ENCODE data around the gene MEIS1. TPM values are rescaled to one million over a fixed set of nuclear protein-coding genes. Genes with fewer than 3 reads are reported as not detected.

Gene MEIS1
- total and polyA plus RNA-seq, 2 donors (not counting 3 experiments of a cell fraction or from before 2014, with no cell fraction given) = 10.0 to 26.5 TPM

DNA sequence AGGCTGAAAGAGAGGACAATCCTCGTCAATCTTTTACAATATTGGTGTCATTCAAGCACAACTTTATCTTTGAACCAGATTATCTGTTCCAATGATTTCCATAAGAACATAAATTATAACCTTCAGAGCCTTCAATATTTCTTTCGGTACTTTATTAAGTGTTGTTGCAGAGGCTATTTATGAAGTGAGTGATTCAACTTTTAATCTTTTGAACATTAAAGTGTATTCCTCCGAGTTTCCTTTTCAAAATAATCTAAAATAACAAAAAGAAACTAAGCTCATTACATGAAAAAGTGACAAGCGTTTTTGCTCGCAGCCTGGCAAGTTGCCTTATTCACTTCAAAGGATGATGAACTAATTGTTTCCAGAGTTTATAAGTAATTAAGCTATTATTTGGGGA, 149.0 kb downstream of the MEIS1 start:
- ChIA-PET POLR2A (interaction anchor here (0.7 kb wide), 1 partner anchor 155 kb away, joined by 3 read pairs; no protein-coding TSS in a partner anchor), CTCF (interaction anchor here (1.4 to 2.0 kb wide), 3 partner anchors 155 to 1447 kb away, joined by 5 to 10 read pairs (median 5); no protein-coding TSS in a partner anchor)
- Histone ChIP-seq H3K27me3 (ENCODE audit: control insufficient read depth in 2 of 2, insufficient read depth in 2 of 2, low read length in 2 of 2) (peaks cover 45 to 84% of the 10 kb centered on the region in 2 experiments), H3K4me1 (ENCODE audit: control insufficient read depth, extremely low read depth, insufficient read depth, low read length) (no peaks in the 10 kb centered on the region), H3K4me3 (replicated peaks in 1 of 3; ENCODE audit: insufficient read depth in 1 of 3, low read depth in 1 of 3, low read length in 3 of 3) (no peak overlapping the region), H2AFZ (ENCODE audit: low read depth, low read length) (no peak overlapping the region), H3K27ac (ENCODE audit: insufficient read depth, low read depth, low read length) (no peak overlapping the region), H3K9me3 (replicated peaks; ENCODE audit: control insufficient read depth, insufficient read depth, low read length) (no peaks in the 10 kb centered on the region), H3K79me2 (ENCODE audit: control insufficient read depth, insufficient read depth, low read length) (no peaks in the 10 kb centered on the region), H3K4me2 (ENCODE audit: insufficient read depth, low read length) (no peak overlapping the region), H3K9ac (replicated peaks; ENCODE audit: extremely low read depth, insufficient read depth, low read length) (no peak overlapping the region), H4K20me1 (replicated peaks; ENCODE audit: control insufficient read depth, extremely low read depth, insufficient read depth, low read length) (peaks cover 4% of the 10 kb centered on the region), H3K9me1 (replicated peaks; ENCODE audit: control insufficient read depth, extremely low read depth, insufficient read depth, low read length) (no peaks in the 10 kb centered on the region), H3K36me3 (ENCODE audit: control insufficient read depth in 2 of 2, extremely low read depth in 1 of 2, insufficient read depth in 2 of 2, low read length in 2 of 2) (no peaks in the 10 kb centered on the region)
- intact Hi-C loops (cut with micrococcal nuclease) (loop anchor here (10.0 kb wide), 1 partner anchor 981 kb away; no protein-coding TSS in a partner anchor), dilution Hi-C loops (cut with MboI; ENCODE audit: extremely low pct_ligation_motif_present, low sequenced_read_pairs) (no loop called here)
- no peak for DNase-seq (ENCODE audit: low read depth, low spot score)
- no peak for FAIRE-seq
- no peak for TF ChIP-seq JUN (IDR thresholded peaks at IDR 0.05; ENCODE audit: borderline replicate concordance, insufficient read depth, insufficient read length, low read depth)
- TF ChIP-seq, protein P1, sequence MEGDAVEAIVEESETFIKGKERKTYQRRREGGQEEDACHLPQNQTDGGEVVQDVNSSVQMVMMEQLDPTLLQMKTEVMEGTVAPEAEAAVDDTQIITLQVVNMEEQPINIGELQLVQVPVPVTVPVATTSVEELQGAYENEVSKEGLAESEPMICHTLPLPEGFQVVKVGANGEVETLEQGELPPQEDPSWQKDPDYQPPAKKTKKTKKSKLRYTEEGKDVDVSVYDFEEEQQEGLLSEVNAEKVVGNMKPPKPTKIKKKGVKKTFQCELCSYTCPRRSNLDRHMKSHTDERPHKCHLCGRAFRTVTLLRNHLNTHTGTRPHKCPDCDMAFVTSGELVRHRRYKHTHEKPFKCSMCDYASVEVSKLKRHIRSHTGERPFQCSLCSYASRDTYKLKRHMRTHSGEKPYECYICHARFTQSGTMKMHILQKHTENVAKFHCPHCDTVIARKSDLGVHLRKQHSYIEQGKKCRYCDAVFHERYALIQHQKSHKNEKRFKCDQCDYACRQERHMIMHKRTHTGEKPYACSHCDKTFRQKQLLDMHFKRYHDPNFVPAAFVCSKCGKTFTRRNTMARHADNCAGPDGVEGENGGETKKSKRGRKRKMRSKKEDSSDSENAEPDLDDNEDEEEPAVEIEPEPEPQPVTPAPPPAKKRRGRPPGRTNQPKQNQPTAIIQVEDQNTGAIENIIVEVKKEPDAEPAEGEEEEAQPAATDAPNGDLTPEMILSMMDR (IDR thresholded peaks at IDR 0.05; ENCODE audit: extremely low read depth in 1 of 2, insufficient read depth in 1 of 2, low read depth in 1 of 2, low read length in 2 of 2) = no peak
- no TSS peak for BruUV-seq (replicated peaks)

DNA sequence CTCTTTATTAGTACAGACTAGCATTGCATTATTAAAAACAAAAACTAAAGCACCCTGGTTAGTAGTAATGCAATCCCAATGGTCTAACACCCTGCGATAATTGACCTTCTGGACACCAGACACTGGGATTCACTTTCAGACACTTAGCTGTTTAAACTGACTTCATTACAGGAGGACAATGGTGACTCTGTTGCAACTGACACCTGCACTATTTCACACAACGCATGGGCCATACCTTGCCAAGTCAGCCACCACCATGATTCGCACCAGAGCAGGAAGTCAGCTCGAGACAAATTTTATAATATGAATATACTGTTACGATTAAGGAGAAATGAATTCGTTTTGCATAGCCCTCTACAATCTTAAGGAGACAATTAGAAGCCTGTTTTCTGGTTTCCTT, 150.7 kb downstream of the MEIS1 start:
- Histone ChIP-seq H3K79me2 (ENCODE audit: control insufficient read depth, insufficient read depth, low read length) (no peaks in the 10 kb centered on the region), H3K36me3 (ENCODE audit: control insufficient read depth in 2 of 2, extremely low read depth in 1 of 2, insufficient read depth in 2 of 2, low read length in 2 of 2) (no peaks in the 10 kb centered on the region), H3K4me1 (ENCODE audit: control insufficient read depth, extremely low read depth, insufficient read depth, low read length) (no peaks in the 10 kb centered on the region), H3K4me3 (replicated peaks in 1 of 3; ENCODE audit: insufficient read depth in 1 of 3, low read depth in 1 of 3, low read length in 3 of 3) (no peak overlapping the region), H4K20me1 (replicated peaks; ENCODE audit: control insufficient read depth, extremely low read depth, insufficient read depth, low read length) (peaks cover 2% of the 10 kb centered on the region), H2AFZ (ENCODE audit: low read depth, low read length) (no peak overlapping the region), H3K9ac (replicated peaks; ENCODE audit: extremely low read depth, insufficient read depth, low read length) (no peak overlapping the region), H3K9me3 (replicated peaks; ENCODE audit: control insufficient read depth, insufficient read depth, low read length) (no peaks in the 10 kb centered on the region), H3K27ac (ENCODE audit: insufficient read depth, low read depth, low read length) (no peak overlapping the region), H3K27me3 (ENCODE audit: control insufficient read depth in 2 of 2, insufficient read depth in 2 of 2, low read length in 2 of 2) (peaks cover 40 to 67% of the 10 kb centered on the region in 2 experiments), H3K4me2 (ENCODE audit: insufficient read depth, low read length) (no peak overlapping the region), H3K9me1 (replicated peaks; ENCODE audit: control insufficient read depth, extremely low read depth, insufficient read depth, low read length) (no peaks in the 10 kb centered on the region)
- TF ChIP-seq POLR2AphosphoS5 (IDR thresholded peaks at IDR 0.05; ENCODE audit: insufficient read depth, low read depth, low read length) = no peak
- TF ChIP-seq POLR2A (IDR thresholded peaks at IDR 0.05; ENCODE audit: low read depth, low read length) = no peak
- no peak for TF ChIP-seq JUN (IDR thresholded peaks at IDR 0.05; ENCODE audit: borderline replicate concordance, insufficient read depth, insufficient read length, low read depth)
- TF ChIP-seq FOS (IDR thresholded peaks at IDR 0.05; ENCODE audit: borderline replicate concordance, insufficient read depth, low read length) = no peak
- TF ChIP-seq EZH2 (IDR thresholded peaks at IDR 0.05; ENCODE audit: borderline replicate concordance, low read depth, low read length, severe bottlenecking) = no peak
- no peak for TF ChIP-seq GATA2 (IDR thresholded peaks at IDR 0.05; ENCODE audit: insufficient read depth, insufficient read length, low read depth, low read length)
- TF ChIP-seq, protein P2, sequence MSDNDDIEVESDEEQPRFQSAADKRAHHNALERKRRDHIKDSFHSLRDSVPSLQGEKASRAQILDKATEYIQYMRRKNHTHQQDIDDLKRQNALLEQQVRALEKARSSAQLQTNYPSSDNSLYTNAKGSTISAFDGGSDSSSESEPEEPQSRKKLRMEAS (IDR thresholded peaks at IDR 0.05; ENCODE audit: insufficient read depth, insufficient read length) = no peak
- TF ChIP-seq, protein P1 (IDR thresholded peaks at IDR 0.05; ENCODE audit: extremely low read depth in 1 of 2, insufficient read depth in 1 of 2, low read depth in 1 of 2, low read length in 2 of 2) = no peak
- TF ChIP-seq MYC (IDR thresholded peaks at IDR 0.05; ENCODE audit: low read depth, low read length) = no peak
- ChIA-PET CTCF (no interaction called here), POLR2A (no interaction called here)
- intact Hi-C loops (cut with micrococcal nuclease) = loop anchor here (10.0 kb wide), 1 partner anchor 979 kb away; no protein-coding TSS in a partner anchor
- no peak for FAIRE-seq
- no TSS peak for BruUV-seq (replicated peaks)
- no peak for DNase-seq (ENCODE audit: low read depth, low spot score)
- dilution Hi-C loops (cut with MboI; ENCODE audit: extremely low pct_ligation_motif_present, low sequenced_read_pairs) = no loop called here

All from endothelial cell of umbilical vein (primary cell).